Activated CD8-positive, alpha-beta memory T cell treated with anti-CD3 and anti-CD28 coated beads, Interleukin-2, amount 10 ng/mL, durations not matched to agents 7 days and 5 days (primary cell): ENCODE results near the gene ABTB2. TPM values are rescaled to one million over a fixed set of nuclear protein-coding genes. Genes with fewer than 3 reads are reported as not detected.
"Not testable (repeated sequence)": the region's sequence is repeated elsewhere in the genome, so short reads cannot be mapped to it uniquely, and the experiment has no call there.

ENCODE experiments used
- ATAC-seq: fragments of 150-1000 bp; cut with Tn5 transposase; one replicate; pipeline ENCODE4 v1.10.0; 2021; ENCODE audit warnings: moderate library complexity
- CTCF ChIA-PET: fragments of 350-600 bp; sonication (Branson Sonifier 250); formaldehyde crosslinking; loops from one replicate; lab custom pipeline; 2021; ENCODE audit warnings: antibody characterized with exemption; lab: Charles Lee
- DNase-seq: peaks from one replicate; pipeline ENCODE4 v3.0.0-alpha.2; 2020
- H3K27ac Mint-ChIP-seq: one replicate; pipeline ENCODE4 v1.8.0; 2021; ENCODE audit warnings: mild to moderate bottlenecking, mixed read lengths
- H3K27me3 Mint-ChIP-seq: one replicate; pipeline ENCODE4 v1.8.0; 2021; ENCODE audit warnings: mixed read lengths
- H3K36me3 Mint-ChIP-seq: one replicate; pipeline ENCODE4 v1.8.0; 2021; ENCODE audit warnings: mild to moderate bottlenecking, mixed read lengths
- H3K4me1 Mint-ChIP-seq: one replicate; pipeline ENCODE4 v1.8.0; 2021; ENCODE audit warnings: mixed read lengths
- H3K4me3 Mint-ChIP-seq: one replicate; pipeline ENCODE4 v1.8.0; 2021; ENCODE audit warnings: mild to moderate bottlenecking, moderate library complexity, mixed read lengths
- H3K9me3 Mint-ChIP-seq: one replicate; pipeline ENCODE4 v1.8.0; 2022; ENCODE audit warnings: low read depth, mixed read lengths
- total RNA-seq, 2 experiments: library from RNA; stranded (reverse); gene quantifications; one replicate each; pipeline ENCODE4 v1.2.3, GENCODE V29; 2021

Gene ABTB2
- total RNA-seq, 2 experiments from 2014 or later = 3.8 to 16.8 TPM

DNA sequence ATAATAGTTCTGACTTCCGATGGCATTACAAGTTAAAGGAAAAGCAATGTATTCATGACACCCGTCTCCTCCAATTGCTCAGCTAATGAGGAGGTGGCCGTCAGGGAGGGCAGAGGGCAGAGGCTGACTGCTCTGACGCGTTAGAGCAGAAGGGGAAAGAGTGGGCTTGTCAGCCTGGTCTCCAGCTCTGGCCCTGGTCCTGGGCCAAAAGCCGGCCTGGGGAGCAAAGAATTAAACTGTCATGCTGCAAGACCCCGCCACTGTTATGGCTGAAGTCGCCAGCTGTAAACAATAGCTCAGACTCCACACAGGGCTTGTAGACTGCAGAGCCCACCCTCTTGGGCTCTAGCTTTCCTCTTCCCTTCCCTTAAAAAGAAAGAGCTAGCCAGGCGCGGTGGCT is 132.7 kb downstream of the ABTB2 start:
- no peak for DNase-seq
- H3K4me3 Mint-ChIP-seq = no peak overlapping the region
- H3K36me3 Mint-ChIP-seq = no peaks in the 10 kb centered on the region
- H3K27ac Mint-ChIP-seq = no peak overlapping the region
- CTCF ChIA-PET = interaction anchor here (2.0 kb wide), 1 partner anchor 51 kb away, joined by 8 read pairs; no protein-coding TSS in a partner anchor
- H3K4me1 Mint-ChIP-seq = no peaks in the 10 kb centered on the region
- H3K9me3 Mint-ChIP-seq = no peaks in the 10 kb centered on the region
- peaks cover 9% of the 10 kb centered on the region for H3K27me3 Mint-ChIP-seq
- no peak for ATAC-seq

DNA sequence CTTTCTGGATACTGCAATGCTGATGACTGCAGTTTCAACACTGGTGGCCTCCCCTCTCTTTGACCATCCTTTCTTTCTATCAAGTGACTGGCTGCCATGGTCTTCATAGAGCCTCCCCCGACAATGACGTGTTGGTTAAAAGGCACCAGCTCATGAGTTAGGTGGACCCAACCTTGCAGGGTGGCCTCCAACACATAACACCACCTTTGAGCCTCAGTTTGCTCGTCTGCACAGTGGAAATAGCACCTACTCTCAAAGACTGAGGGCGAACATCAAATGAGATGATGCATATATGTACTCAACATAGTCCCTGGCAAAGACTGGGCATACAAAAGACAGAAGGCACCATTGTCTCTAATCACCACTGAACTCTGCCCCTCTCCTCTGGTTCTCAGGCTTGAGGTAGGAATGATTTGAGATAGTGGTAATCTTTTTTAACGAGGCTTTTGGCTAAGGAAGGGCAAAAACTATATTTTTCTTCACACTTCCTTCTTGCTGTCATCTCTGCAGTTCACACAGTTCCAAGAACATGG is 133.3 kb downstream of the ABTB2 start:
- Mint-ChIP-seq H3K27ac (no peak overlapping the region), H3K9me3 (no peaks in the 10 kb centered on the region), H3K4me3 (no peak overlapping the region), H3K27me3 (peaks cover 10% of the 10 kb centered on the region), H3K36me3 (no peaks in the 10 kb centered on the region), H3K4me1 (no peaks in the 10 kb centered on the region)
- DNase-seq (no peak), ATAC-seq (no peak)
- CTCF ChIA-PET = no interaction called here

- H3K27me3 Mint-ChIP-seq = peaks cover 11% of the 10 kb centered on the region
- no peak overlapping the region for H3K27ac Mint-ChIP-seq
- H3K4me3 Mint-ChIP-seq = no peak overlapping the region
- CTCF ChIA-PET = interaction anchor here (1.6 kb wide), 1 partner anchor 50 kb away, joined by 4 read pairs; no protein-coding TSS in a partner anchor
- no peak for DNase-seq
- ATAC-seq = no peak
- no peaks in the 10 kb centered on the region for H3K9me3 Mint-ChIP-seq
- no peaks in the 10 kb centered on the region for H3K36me3 Mint-ChIP-seq
- no peaks in the 10 kb centered on the region for H3K4me1 Mint-ChIP-seq
Observed at GRCh38 chr11:34223907-34224306, 133.9 kb downstream of the ABTB2 start.

DNA sequence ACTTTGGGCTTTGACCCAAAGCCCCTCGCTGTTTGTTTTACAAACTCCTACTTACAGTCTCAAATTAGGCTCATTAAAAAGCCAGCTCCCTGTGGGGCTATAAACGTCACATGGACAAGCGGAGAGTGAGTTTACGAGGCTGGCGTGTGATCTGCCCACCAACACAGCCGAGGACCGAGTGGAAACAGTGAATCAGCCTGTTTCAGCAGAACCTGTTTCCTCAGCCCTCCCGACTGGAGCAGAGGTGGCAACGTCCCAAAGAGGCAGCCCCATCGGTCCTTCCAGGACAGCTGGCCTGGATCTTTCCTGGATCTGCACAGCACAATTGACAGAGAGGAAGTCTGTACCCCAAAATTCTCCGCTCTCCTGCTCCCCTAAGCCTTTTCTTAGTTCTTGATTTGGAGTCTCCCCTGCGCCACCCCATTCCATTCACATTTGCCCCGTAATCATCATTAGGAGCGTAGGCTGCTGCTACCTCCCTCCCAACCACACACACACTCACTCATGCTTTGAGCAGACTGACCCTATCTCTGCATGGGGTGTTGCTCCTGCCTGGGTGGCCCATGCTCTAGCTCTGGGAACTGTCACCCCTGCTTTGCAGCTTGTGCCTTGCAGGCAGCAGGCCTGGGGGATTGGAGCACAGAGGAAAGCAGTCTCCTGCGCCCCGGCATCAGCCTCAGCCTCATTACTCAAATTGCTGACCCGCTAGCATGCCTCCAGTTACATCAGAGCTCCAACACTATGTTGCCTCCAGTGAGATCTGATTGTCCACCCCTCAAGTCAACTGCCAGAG is 134.6 kb downstream of the ABTB2 start:
- CTCF ChIA-PET = interaction anchor here (1.6 kb wide), 1 partner anchor 49 kb away, joined by 4 read pairs; no protein-coding TSS in a partner anchor
- H3K4me1 Mint-ChIP-seq = no peaks in the 10 kb centered on the region
- H3K27me3 Mint-ChIP-seq = peaks cover 14% of the 10 kb centered on the region
- no peaks in the 10 kb centered on the region for H3K9me3 Mint-ChIP-seq
- ATAC-seq (no peak), DNase-seq (no peak)
- H3K36me3 Mint-ChIP-seq = no peaks in the 10 kb centered on the region
- no peak overlapping the region for H3K4me3 Mint-ChIP-seq
- no peak overlapping the region for H3K27ac Mint-ChIP-seq

DNA sequence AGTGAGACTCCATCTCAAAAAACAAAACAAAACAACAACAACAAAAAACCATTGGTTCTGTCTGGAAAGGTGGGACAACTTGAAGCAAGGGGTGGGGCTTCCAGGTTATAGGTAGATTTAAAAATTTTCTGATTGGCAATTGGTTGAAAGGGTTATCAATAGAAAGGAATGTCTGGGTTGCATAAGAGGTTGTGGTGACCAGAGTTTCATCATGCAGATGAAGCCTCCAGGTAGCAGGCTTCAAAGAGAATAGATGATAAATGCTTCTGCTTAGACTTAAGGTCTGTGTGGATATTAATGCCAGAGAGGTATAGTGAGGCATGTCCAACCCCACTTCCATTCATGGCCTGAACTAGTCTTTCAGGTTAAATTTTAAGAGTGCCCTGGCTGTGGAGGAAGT is 135.8 kb downstream of the ABTB2 start:
- DNase-seq = no peak
- no peaks in the 10 kb centered on the region for H3K9me3 Mint-ChIP-seq
- ATAC-seq = no peak
- H3K27me3 Mint-ChIP-seq = peaks cover 18% of the 10 kb centered on the region
- H3K27ac Mint-ChIP-seq = no peak overlapping the region
- peaks cover 2% of the 10 kb centered on the region for H3K36me3 Mint-ChIP-seq
- H3K4me3 Mint-ChIP-seq = no peak overlapping the region
- no peaks in the 10 kb centered on the region for H3K4me1 Mint-ChIP-seq
- CTCF ChIA-PET = no interaction called here

- Mint-ChIP-seq H3K36me3 (peaks cover 2% of the 10 kb centered on the region), H3K4me1 (peaks cover 4% of the 10 kb centered on the region), H3K9me3 (no peaks in the 10 kb centered on the region), H3K27me3 (peaks cover 24% of the 10 kb centered on the region), H3K27ac (no peak overlapping the region), H3K4me3 (no peak overlapping the region)
- DNase-seq (no peak), ATAC-seq (no peak)
- CTCF ChIA-PET = interaction anchor here (1.2 to 3.0 kb wide), 2 partner anchors 14 to 45 kb away, joined by 3 to 10 read pairs; no protein-coding TSS in a partner anchor
Observed at GRCh38 chr11:34219941-34220370, 137.9 kb downstream of the ABTB2 start.

DNA sequence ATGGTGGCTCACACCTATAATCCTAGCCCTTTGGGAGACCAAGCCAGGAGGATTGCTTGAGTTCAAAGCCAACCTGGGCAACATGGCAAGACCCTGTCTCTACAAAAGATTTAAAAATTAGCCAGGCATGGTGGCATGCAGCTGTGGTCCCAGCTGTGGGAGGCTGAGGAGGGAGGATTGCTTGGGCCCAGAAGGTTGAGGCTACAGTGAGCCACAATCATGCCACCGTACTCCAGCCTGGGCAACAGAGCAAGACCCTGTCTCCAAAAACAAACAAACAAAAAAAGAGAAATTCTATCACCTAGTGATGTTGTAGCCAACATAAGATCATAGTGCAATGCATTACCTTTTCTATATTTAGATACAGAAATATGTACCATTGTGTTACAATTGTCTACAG is 138.5 kb downstream of the ABTB2 start:
- H3K27me3 Mint-ChIP-seq = peaks cover 22% of the 10 kb centered on the region
- H3K27ac Mint-ChIP-seq = no peak overlapping the region
- no peak overlapping the region for H3K4me3 Mint-ChIP-seq
- peaks cover 2% of the 10 kb centered on the region for H3K36me3 Mint-ChIP-seq
- ATAC-seq = no peak
- H3K9me3 Mint-ChIP-seq = no peaks in the 10 kb centered on the region
- H3K4me1 Mint-ChIP-seq = peaks cover 8% of the 10 kb centered on the region
- DNase-seq = no peak
- CTCF ChIA-PET = interaction anchor here (3.0 kb wide), 1 partner anchor 45 kb away, joined by 10 read pairs; no protein-coding TSS in a partner anchor

DNA sequence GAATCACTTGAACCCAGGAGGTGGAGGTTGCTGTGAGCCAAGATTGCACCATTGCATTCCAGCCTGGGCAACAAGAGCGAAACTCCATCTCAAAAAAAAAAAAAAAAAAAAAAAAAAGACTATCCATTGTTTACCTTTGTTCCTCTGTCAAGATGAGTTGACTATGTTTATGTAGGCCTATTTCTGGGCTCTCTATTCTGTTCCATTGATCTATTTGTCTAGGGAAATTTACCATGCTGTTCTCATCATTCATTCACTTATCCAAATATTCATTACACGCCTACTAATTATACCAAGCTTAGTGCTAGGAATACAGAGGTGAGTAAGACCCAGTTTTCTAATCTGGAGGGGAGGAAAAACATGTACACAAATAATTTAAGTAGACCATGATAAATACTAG is 139.1 kb downstream of the ABTB2 start:
- not testable (repeated sequence) for ATAC-seq, H3K4me3 Mint-ChIP-seq, DNase-seq, H3K27ac Mint-ChIP-seq, H3K36me3 Mint-ChIP-seq, H3K9me3 Mint-ChIP-seq
- CTCF ChIA-PET = interaction anchor here (3.0 kb wide), 1 partner anchor 44 kb away, joined by 10 read pairs; no protein-coding TSS in a partner anchor
- H3K4me1 Mint-ChIP-seq = peaks cover 12% of the 10 kb centered on the region
- H3K27me3 Mint-ChIP-seq = peaks cover 22% of the 10 kb centered on the region

DNA sequence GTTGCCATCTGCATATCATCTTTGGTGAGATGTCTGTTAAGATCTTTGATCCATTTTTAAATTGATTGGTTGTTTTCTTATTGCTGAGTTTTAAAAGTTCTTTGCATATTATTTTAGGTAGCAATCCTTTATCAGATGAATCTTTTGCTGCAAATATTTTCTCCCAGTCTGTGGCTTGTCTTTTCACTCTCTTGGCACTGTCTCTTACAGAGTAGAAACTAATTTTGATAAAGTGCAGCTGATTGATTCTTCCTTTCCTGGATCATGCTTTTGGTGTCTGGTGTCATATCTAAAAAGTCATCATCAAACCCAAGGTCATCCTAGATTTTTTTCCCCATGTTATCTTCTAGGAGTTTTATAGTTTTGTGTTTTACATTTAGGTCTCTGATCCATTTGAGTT is 139.7 kb downstream of the ABTB2 start:
- Mint-ChIP-seq H3K9me3 (no peaks in the 10 kb centered on the region), H3K27ac (no peak overlapping the region), H3K4me3 (no peak overlapping the region), H3K36me3 (peaks cover 2% of the 10 kb centered on the region), H3K27me3 (peaks cover 17% of the 10 kb centered on the region), H3K4me1 (peaks cover 12% of the 10 kb centered on the region)
- ATAC-seq (no peak), DNase-seq (no peak)
- CTCF ChIA-PET = no interaction called here

DNA sequence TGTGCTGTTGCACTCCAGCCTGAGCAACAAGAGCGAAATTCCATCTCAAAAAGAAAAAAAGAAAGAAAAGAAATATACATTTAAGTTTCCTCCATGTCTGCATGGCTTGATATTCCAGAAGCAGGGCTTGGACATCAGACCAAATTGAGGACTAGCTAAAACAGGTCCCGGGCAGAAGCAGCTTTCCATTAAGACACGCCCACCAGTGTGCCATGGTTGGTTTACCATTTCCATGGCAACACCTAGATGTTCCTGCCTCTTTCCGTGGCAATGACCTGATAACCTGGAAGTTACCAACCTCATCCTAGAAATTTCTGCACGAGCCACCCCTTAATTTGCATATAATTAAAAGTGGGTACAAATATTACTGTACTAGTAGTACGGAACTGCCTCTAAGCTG is 141.1 kb downstream of the ABTB2 start:
- H3K4me3 Mint-ChIP-seq = no peak overlapping the region
- H3K27ac Mint-ChIP-seq = no peak overlapping the region
- no peak for ATAC-seq
- DNase-seq = no peak
- CTCF ChIA-PET = interaction anchor here (1.4 kb wide), 1 partner anchor 42 kb away, joined by 3 read pairs; no protein-coding TSS in a partner anchor
- peaks cover 12% of the 10 kb centered on the region for H3K4me1 Mint-ChIP-seq
- peaks cover 2% of the 10 kb centered on the region for H3K36me3 Mint-ChIP-seq
- H3K27me3 Mint-ChIP-seq = peaks cover 17% of the 10 kb centered on the region
- H3K9me3 Mint-ChIP-seq = no peaks in the 10 kb centered on the region

DNA sequence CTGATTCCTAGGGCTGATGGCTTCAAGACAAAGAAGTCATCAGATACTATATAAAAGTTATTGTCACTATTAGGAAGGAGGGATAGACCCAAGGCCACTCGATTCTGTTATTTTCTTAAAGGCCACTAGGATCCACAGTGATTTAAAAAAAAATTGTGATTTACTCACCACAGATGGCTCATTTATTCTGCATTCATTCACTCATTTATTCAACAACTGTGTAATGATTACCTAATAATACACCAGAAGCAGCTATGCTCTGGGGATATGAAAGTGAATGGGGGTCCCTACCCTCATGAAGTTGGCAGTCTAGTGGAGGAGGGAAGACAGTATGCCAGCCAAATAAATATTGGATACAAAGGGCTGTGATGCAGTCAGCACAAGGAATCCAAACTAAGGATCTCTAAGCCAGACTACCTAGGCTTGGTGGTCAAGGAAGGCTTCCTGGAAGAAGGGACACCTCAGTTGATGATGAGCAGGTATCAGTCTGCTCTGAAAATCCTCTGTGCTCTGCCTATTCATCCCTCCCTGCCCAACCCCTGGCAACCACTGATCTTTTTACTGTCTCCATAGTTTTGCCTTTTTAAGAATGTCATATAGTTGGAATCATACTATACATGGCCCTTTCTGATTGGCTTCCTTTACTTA is 141.9 kb downstream of the ABTB2 start:
- ATAC-seq = no peak
- H3K27me3 Mint-ChIP-seq = peaks cover 17% of the 10 kb centered on the region
- DNase-seq = no peak
- H3K9me3 Mint-ChIP-seq = no peaks in the 10 kb centered on the region
- H3K36me3 Mint-ChIP-seq = peaks cover 2% of the 10 kb centered on the region
- no peak overlapping the region for H3K4me3 Mint-ChIP-seq
- CTCF ChIA-PET = interaction anchor here (0.7 to 1.5 kb wide), 4 partner anchors 9 to 42 kb away, joined by 3 to 5 read pairs (median 3); no protein-coding TSS in a partner anchor
- no peak overlapping the region for H3K27ac Mint-ChIP-seq
- H3K4me1 Mint-ChIP-seq = peaks cover 12% of the 10 kb centered on the region

DNA sequence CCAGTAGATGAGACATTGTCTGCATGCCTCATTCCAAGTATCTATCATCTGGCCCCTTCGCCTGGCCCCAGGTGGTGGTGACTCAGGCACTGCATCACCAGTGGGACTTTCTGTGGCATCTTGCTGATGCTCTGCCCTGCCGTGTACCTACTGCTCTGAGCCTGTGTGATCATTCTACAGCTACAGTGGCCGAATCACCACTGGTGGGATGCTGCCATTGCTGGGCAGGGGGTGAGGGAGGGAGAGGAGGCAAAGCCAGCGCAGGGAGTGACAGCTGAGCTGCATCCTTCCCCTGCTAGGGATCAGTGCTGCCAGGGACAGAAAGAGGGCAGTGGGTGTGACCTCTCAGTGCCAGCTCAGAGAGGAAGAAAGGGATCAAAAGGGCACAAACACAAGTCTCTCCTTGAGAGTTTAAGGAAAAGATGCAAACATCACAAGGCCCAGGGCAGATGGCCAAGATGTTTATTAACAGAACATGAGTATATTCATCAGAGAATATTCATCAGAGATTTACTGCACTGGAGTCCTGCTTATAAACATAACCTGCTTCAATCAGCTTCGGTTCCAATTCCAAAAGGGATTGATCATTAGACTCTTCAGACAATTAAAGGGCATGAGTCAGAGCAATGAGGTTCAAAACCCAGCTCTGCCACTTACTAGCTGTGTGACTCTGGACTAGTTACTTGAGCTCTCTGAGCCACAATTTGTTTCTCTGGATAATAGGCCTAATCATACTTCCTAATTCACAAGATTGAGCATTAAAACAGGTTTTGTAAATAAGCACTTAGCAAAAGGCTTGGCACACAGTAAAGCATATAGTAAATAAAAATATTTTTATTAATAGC is 142.6 kb downstream of the ABTB2 start:
- H3K27ac Mint-ChIP-seq = no peak overlapping the region
- DNase-seq = peak; percentile 71
- H3K27me3 Mint-ChIP-seq = peaks cover 17% of the 10 kb centered on the region
- H3K36me3 Mint-ChIP-seq = peaks cover 2% of the 10 kb centered on the region
- peaks cover 12% of the 10 kb centered on the region for H3K4me1 Mint-ChIP-seq
- H3K9me3 Mint-ChIP-seq = no peaks in the 10 kb centered on the region
- CTCF ChIA-PET = interaction anchor here (0.7 to 2.4 kb wide), 5 partner anchors 8 to 41 kb away, joined by 3 to 6 read pairs (median 5); no protein-coding TSS in a partner anchor
- no peak overlapping the region for H3K4me3 Mint-ChIP-seq
- peak; percentile 85 for ATAC-seq
